ENCODE measurements around the gene DENND5A.
"Not testable (repeated sequence)": the region's sequence is repeated elsewhere in the genome, so short reads cannot be mapped to it uniquely, and the experiment has no call there.

DENND5A gene

DNA sequence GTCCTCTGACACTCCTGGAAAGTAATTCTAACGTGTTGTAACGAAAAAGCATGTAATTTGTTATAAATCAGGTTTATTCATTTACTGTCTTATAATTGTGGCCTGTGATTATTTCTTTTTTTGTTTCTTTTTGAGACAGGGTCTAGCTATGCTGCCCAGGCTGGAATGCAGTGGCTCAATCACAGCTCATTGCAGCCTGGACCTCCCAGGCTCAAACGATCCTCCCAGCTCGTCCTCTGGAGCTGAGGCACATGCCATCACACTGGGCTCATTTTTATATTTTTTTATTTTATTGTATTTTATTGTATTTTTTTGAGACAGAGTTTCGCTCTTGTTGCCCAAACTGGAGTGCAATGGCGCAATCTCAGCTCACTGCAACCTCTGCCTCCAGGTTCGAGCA is 15.9 kb downstream of the DENND5A start:
- H3K36me3 Mint-ChIP-seq: peaks cover 4% of the 10 kb centered on the region
- peaks cover 24% of the 10 kb centered on the region for H3K4me1 Mint-ChIP-seq
- H3K27ac Mint-ChIP-seq: no peak overlapping the region
- no peak overlapping the region for H3K4me3 Mint-ChIP-seq
- ATAC-seq (no peak), DNase-seq (ENCODE audit: low spot score in 2 of 2) (no peak)
- H3K9me3 Mint-ChIP-seq: no peaks in the 10 kb centered on the region

DNA sequence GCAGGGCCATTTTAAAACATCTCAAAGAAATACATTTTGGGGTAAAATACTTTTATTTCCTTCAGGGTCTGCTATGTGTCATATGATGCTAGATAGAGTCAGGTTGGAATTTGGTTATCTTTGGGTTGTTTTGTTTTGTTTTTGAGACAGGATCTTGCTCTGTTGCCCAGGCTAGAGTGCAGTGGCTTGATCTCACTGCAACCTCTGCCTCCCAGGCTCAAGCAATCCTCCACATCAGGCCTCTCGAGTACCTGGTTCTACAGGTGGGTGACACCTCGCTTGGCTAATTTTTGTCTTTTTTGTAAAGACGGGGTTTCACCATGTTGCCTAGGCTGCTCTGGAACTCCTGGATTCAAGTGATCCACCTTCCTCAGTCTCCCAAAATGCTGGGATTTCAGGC is 17.3 kb downstream of the DENND5A start:
- ATAC-seq: no peak
- Mint-ChIP-seq H3K4me3 (no peak overlapping the region), H3K27ac (no peak overlapping the region), H3K4me1 (peaks cover 24% of the 10 kb centered on the region), H3K36me3 (peaks cover 1% of the 10 kb centered on the region), H3K9me3 (no peaks in the 10 kb centered on the region)
- no peak for DNase-seq (ENCODE audit: low spot score in 2 of 2)

DNA sequence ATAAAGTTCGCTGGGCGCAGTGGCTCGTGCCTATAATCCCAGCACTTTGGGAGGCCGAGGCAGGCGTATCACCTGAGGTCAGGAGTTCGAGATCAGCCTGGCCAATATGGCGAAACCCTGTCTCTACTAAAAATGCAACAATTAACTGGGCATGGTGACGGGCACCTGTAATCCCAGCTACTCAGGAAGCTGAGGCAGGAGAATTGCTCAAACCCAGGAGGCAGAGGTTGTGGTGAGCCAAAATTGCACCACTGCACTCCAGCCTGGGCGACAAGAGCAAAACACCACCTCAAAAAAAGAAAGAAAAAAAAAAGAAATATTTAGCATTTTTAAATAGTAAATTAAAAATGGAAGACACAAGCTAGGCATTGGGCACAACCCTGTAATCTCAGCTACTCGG is 28.9 kb downstream of the DENND5A start:
- not testable (repeated sequence) for H3K4me3 Mint-ChIP-seq; ATAC-seq; H3K9me3 Mint-ChIP-seq; H3K27ac Mint-ChIP-seq; DNase-seq (ENCODE audit: low spot score in 2 of 2); H3K36me3 Mint-ChIP-seq; H3K4me1 Mint-ChIP-seq

DNA sequence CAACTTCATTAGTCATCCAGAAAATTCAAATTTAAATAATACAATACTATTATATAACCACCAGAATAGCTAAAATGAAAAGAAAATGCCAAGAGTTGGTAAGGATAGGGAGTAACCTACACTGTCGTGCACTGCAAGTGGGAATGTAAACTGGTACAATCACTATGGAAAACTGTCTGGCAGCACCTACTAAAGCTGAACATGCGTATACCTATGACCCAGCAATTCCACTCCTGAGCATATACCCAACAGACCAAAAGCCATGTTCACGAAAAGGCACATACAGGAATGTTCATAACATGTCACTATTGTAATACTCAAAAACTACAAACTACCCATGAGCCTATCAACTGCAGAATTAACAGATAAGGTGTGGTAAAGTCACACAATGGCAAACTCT is 32.7 kb downstream of the DENND5A start:
- ATAC-seq (no peak), DNase-seq (ENCODE audit: low spot score in 2 of 2) (no peak)
- Mint-ChIP-seq H3K4me1 (peaks cover 8% of the 10 kb centered on the region), H3K36me3 (no peaks in the 10 kb centered on the region), H3K4me3 (no peak overlapping the region), H3K27ac (no peak overlapping the region), H3K9me3 (no peaks in the 10 kb centered on the region)

DNA sequence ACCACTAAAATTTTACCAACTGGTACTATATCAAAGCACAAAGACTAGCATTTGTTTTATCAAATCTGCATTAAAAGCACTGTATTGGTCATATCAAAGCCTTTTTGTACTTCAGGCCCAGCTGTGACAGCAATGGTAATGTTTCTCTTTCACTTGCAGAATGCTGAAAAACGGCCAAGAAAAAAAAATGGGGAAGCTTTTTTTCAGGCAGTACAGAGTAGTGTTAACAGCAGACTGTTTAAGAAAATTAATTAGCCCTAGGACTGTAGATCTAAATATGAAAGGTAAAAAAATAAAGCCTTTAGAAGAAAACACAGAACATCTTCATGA is 33.3 kb downstream of the DENND5A start:
- Mint-ChIP-seq H3K36me3 (no peaks in the 10 kb centered on the region), H3K4me1 (peaks cover 8% of the 10 kb centered on the region), H3K9me3 (no peaks in the 10 kb centered on the region), H3K27ac (no peak overlapping the region), H3K4me3 (no peak overlapping the region)
- no peak for DNase-seq (ENCODE audit: low spot score in 2 of 2)
- ATAC-seq: no peak

DNA sequence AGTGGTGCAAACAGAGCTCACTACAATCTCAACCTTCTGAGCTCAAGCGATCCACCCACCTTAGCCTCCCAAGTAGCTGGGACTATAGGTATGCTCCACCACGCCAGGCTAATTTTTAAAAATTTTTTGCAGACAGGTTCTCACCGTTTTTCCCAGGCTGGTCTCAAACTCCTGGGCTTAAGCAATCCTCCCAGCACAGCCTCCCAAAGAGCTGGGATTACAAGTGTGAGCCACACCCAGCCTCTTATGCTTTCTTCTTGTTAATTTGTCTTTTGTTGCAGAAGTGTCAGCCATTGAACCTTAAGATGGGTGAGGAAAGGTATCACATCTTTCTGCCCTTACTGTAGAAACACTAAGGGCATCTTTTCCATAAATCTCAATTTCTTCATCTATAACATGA is 34.9 kb downstream of the DENND5A start:
- no peak overlapping the region for H3K27ac Mint-ChIP-seq

DNA sequence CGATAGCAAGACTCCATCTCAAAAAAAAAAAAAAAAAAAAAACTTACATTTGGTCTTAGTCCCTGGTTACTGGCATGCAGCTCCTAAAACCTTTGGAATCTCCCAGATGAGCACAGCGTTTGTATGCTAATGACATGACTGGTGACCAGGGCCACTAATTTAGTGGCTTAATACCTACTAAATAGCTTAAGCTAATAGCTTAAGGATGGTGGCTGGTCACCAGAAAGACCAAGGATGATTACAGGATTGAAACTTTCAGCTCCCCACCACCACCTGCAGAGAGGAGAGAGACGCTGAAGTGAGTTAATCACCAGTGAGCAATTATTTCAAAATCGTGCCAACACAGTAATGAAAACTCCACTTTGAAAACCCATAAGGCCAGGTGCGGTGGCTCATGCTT is 37.1 kb downstream of the DENND5A start:
- H3K4me1 Mint-ChIP-seq: peaks cover 8% of the 10 kb centered on the region
- no peak overlapping the region for H3K4me3 Mint-ChIP-seq
- ATAC-seq (no peak), DNase-seq (ENCODE audit: low spot score in 2 of 2) (no peak)
- H3K9me3 Mint-ChIP-seq: no peaks in the 10 kb centered on the region
- H3K27ac Mint-ChIP-seq: no peak overlapping the region
- no peaks in the 10 kb centered on the region for H3K36me3 Mint-ChIP-seq

More for the DNA sequence above, 34.9 kb downstream of the DENND5A start:
- no peaks in the 10 kb centered on the region for H3K9me3 Mint-ChIP-seq
- no peaks in the 10 kb centered on the region for H3K36me3 Mint-ChIP-seq
- DNase-seq (ENCODE audit: low spot score in 2 of 2): no peak
- H3K4me3 Mint-ChIP-seq: no peak overlapping the region
- no peak for ATAC-seq
- peaks cover 8% of the 10 kb centered on the region for H3K4me1 Mint-ChIP-seq

DNA sequence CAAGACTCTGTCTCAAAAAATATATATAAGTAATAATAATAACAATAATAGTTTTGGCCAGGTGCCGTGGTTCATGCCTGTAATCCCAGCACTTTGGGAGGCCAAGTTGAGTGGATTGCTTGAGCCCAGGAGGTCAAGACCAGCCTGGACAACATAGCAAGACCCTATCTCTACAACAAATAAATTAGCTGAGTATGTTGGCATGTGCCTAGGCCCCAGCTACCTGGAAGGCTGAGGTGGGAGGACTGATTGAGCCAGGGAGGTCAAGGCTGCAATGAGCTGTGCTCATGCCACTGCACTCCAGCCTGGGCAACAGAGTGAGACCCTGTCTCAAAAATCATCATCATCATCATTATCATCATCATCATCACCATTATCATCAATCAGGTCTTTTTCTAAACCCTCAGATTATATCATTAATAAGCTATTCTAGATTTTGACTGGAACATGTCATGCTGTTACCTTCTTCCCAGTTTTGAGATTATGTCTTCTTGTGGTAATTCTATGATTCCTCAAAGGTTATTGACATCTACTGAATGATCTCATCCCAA is 39.3 kb downstream of the DENND5A start:
- Mint-ChIP-seq H3K27ac (no peak overlapping the region), H3K4me3 (no peak overlapping the region), H3K36me3 (no peaks in the 10 kb centered on the region), H3K4me1 (peaks cover 8% of the 10 kb centered on the region), H3K9me3 (no peaks in the 10 kb centered on the region)
- no peak for DNase-seq (ENCODE audit: low spot score in 2 of 2)
- ATAC-seq: no peak

DNA sequence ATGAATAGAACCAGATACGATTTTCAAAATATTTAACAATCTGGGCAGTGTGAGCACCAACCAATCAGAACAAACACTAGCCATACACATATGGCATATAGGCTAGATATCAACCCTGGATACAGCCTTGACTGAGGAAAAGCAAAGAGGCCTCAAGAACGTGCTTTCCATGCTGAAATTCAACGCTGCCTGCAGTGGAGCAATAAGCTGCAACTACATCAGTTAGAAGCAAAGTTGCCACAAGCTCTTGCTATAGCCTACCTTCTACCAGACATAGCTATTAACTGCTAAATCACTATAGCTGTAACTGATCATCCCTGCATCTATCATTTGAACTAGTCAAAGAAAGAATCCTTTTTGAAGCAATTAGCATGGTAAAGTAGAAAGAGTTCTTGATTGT is 42.5 kb downstream of the DENND5A start:
- no peak overlapping the region for H3K4me3 Mint-ChIP-seq
- no peaks in the 10 kb centered on the region for H3K36me3 Mint-ChIP-seq
- no peaks in the 10 kb centered on the region for H3K4me1 Mint-ChIP-seq
- DNase-seq (ENCODE audit: low spot score in 2 of 2) (no peak), ATAC-seq (no peak)
- H3K9me3 Mint-ChIP-seq: no peaks in the 10 kb centered on the region
- H3K27ac Mint-ChIP-seq: no peak overlapping the region

DNA sequence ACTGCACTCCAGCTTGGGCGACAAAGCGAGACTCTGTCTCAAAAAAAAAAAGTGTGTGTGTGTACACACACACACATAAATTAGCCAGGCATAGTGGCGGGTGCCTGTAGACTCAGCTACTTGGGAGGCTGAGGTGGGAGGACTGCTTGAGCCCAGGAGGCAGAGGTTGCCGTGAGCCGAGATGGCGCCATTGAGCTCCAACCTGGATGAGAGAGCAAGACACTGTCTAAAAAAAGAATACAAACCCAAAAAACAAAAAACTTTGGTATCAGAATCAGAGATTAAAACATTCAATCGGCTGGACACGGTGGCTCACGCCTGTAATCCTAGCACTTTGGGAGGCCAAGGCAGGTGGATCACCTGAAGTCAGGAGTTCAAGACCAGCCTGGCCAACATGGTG is 44.3 kb downstream of the DENND5A start:
- H3K27ac Mint-ChIP-seq; H3K4me3 Mint-ChIP-seq; H3K4me1 Mint-ChIP-seq; ATAC-seq; H3K36me3 Mint-ChIP-seq; H3K9me3 Mint-ChIP-seq; DNase-seq (ENCODE audit: low spot score in 2 of 2): not testable (repeated sequence)

DNA sequence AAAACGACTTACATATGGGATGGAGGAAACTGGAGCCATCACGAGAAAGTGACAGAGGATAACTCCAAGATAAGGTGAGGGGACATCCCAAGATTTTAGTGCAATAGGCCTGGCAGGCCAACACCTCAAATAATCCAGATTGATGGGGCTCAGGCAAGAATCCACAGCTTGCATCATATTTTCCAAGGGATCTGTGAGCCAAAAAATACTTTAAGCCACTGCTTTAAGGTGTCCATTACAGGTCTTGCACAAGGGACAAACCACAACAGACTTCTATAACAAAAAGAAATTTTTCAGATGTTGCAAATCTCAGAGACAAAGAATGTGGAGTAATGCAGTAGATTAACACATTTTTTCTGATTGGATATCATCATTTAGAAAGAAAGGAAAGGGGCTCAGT is 45.6 kb downstream of the DENND5A start:
- no peaks in the 10 kb centered on the region for H3K36me3 Mint-ChIP-seq
- H3K9me3 Mint-ChIP-seq: no peaks in the 10 kb centered on the region
- no peaks in the 10 kb centered on the region for H3K4me1 Mint-ChIP-seq
- H3K27ac Mint-ChIP-seq: no peak overlapping the region
- ATAC-seq (no peak), DNase-seq (ENCODE audit: low spot score in 2 of 2) (no peak)
- no peak overlapping the region for H3K4me3 Mint-ChIP-seq

DNA sequence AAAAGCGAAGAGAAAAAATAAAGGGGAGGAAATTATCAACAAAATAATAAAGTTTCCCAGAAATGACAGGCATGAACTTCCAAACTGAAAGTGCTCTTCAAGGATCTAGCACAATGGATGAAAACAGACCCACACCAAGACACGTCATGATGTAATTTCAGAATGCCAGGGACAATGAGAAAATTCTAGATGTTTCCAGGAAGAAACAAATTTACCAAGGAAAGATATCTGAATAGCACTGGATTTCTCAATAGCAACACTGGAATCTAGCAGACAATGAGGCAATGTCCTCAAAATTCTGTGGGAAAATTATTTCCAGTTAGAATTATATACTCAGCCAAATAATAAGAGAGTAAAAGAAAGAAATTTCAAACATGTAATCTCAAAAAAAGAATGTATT is 46.0 kb downstream of the DENND5A start:
- ATAC-seq: no peak
- Mint-ChIP-seq H3K4me3 (no peak overlapping the region), H3K27ac (no peak overlapping the region), H3K9me3 (no peaks in the 10 kb centered on the region), H3K36me3 (no peaks in the 10 kb centered on the region), H3K4me1 (no peaks in the 10 kb centered on the region)
- DNase-seq (ENCODE audit: low spot score in 2 of 2): no peak

DNA sequence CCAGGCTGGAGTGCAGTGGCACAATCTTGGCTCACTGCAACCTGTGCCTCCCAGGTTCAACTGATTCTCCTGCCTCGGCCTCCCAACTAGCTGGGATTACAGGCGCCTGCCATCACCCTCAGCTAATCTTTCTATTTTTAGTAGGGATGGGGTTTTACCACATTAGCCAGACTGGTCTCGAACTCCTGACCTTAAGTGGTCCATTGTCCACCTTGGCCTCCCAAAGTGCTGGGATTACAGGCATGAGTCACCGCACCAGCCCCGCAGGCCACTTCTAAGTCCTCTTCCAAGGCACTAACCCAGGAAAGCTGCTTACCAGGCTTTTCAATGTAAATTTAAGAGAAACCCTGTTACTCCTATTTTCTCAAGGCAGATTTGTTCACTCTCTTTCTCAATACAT is 50.4 kb downstream of the DENND5A start:
- Mint-ChIP-seq H3K9me3 (no peaks in the 10 kb centered on the region), H3K27ac (no peak overlapping the region), H3K36me3 (no peaks in the 10 kb centered on the region), H3K4me3 (no peak overlapping the region), H3K4me1 (peaks cover 24% of the 10 kb centered on the region)
- ATAC-seq (no peak), DNase-seq (ENCODE audit: low spot score in 2 of 2) (no peak)

DNA sequence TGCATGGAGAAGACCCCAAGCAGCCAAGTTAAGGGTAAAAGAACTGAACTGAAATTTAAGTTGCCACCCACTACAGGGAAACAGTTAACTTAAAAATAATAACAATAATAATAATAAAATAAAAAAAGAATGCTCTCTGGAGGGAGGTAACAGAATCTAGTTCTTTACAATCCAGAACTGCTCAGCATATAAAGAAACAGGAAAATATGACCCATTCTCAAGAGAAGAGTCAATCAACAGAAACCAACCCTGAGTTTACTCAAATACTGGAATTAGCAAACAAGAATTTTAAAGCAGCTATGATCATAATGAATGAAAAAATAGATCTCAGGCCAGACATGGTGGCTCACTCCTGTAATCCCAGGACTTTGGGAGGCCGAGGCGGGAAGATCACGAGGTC is 53.8 kb downstream of the DENND5A start:
- ATAC-seq: peak; percentile 55

DNA sequence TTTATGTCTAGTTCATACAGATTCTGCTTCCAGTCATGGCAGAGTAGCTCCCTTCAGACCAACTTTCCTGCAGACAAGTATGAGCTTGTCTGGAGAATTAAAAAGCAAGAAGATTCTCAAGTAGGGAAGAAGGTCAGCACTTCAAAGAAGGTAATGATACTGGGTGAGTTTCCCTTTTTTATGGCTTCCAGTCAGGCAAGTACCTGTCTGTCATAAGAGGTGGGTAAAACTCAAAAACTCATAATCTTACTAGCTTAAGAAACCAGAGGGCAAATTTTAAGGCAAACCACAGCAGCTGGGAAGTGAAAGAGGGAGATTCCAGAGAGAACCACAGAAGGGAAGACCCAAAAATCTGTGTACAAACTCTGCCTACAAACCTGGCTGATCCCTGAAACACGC is 54.2 kb downstream of the DENND5A start:
- H3K9me3 Mint-ChIP-seq: no peaks in the 10 kb centered on the region
- peak overlapping the region; percentile 4 for H3K27ac Mint-ChIP-seq
- H3K4me1 Mint-ChIP-seq: peaks cover 37% of the 10 kb centered on the region
- peak; percentile 47 for ATAC-seq
- no peaks in the 10 kb centered on the region for H3K36me3 Mint-ChIP-seq
- DNase-seq (ENCODE audit: low spot score in 2 of 2): no peak
- H3K4me3 Mint-ChIP-seq: no peak overlapping the region

More for the DNA sequence above, 53.8 kb downstream of the DENND5A start:
- Mint-ChIP-seq H3K9me3 (no peaks in the 10 kb centered on the region), H3K27ac (no peak overlapping the region), H3K4me1 (peaks cover 37% of the 10 kb centered on the region), H3K36me3 (no peaks in the 10 kb centered on the region), H3K4me3 (no peak overlapping the region)
- no peak for DNase-seq (ENCODE audit: low spot score in 2 of 2)

DNA sequence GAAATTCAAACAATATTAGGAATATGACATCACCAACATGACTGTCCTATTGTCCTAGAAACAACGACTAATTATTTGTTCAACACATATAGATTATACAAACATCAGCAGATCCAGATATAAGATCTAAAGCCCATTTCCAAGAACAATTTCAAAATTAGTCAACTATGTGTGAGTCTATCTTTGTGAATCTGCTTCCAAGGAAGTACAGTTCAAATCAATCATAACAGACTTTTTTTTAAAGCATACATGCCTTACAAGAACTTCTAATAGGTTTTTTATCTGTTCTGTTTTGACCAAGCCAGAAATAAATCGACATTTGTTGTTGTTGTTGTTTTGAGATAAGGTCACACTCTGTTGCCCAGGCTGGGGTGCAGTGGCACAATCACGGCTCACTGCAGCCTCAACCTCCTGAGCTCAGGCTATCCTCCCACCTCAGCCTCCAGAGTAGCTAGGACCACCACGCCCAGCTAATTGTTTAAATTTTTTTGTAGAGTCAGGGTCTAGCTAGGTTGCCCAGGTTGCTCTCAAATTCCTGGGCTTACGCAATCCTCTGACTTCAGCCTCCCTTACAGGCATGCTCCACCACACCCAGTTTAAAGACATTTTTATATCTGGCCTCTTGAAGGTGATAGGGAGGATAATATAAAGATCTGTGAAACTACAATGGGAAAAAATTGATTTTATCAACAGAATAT is 54.8 kb downstream of the DENND5A start:
- peak overlapping the region; percentile 4 for H3K27ac Mint-ChIP-seq
- H3K36me3 Mint-ChIP-seq: no peaks in the 10 kb centered on the region
- H3K4me3 Mint-ChIP-seq: no peak overlapping the region
- no peaks in the 10 kb centered on the region for H3K9me3 Mint-ChIP-seq
- DNase-seq (ENCODE audit: low spot score in 2 of 2) (no peak), ATAC-seq (peak; percentile 51)
- peaks cover 37% of the 10 kb centered on the region for H3K4me1 Mint-ChIP-seq

DNA sequence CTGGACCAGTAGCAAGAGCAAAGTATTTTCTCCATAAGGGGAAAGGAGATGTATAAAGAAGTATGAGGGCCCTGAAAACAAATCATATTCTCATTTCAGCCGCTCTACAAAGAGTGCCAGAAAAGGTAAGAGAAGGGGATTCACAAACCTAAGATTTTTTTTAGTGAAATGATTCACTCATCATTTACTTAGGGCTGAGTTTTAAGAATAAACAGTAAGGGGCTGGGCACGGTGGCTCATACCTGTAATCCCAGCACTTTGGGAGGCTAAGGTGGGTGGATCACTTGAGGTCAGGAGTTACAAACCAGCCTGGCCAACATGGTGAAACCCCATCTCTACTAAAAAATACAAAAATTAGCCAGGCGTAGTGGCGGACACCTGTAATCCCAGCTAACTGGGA is 55.5 kb downstream of the DENND5A start:
- Mint-ChIP-seq H3K27ac (peak overlapping the region; percentile 4), H3K4me3 (peak overlapping the region; percentile 1), H3K4me1 (peaks cover 37% of the 10 kb centered on the region)
- DNase-seq (ENCODE audit: low spot score in 2 of 2); H3K9me3 Mint-ChIP-seq; H3K36me3 Mint-ChIP-seq: not testable (repeated sequence)
- ATAC-seq: peak; percentile 58

Data from stimulated activated effector memory CD8-positive, alpha-beta T cell treated with anti-CD3 and anti-CD28 coated beads, Interleukin-12 subunit alpha, Interleukin-12 subunit beta, amount 100 ng/mL, for 72 hours (primary cell).